Calu3 (cell line): ENCODE measurements around the gene GRIN2D. TPM values are rescaled to one million over a fixed set of nuclear protein-coding genes. Genes with fewer than 3 reads are reported as not detected.

Experiments
- BruUV-seq: library from RNA; stranded (reverse); fragments of 400-500 nt; replicated peaks from 2 replicates; lab custom pipeline; 2021; lab: Mats Ljungman, UMichigan
- CTCF ChIA-PET: fragments of 300-600 bp; sonication (Branson Sonifier 250); formaldehyde crosslinking; loops from one replicate; lab custom pipeline; 2022; ENCODE audit warnings: antibody characterized with exemption; lab: Charles Lee
- DNase-seq: peaks from one replicate; pipeline ENCODE4 v3.0.0; 2022
- H3K27ac Mint-ChIP-seq: one replicate; pipeline ENCODE4 v1.8.0; 2022; ENCODE audit warnings: mixed read lengths; ENCODE audit not compliant: unreplicated experiment
- H3K27me3 Mint-ChIP-seq: one replicate; pipeline ENCODE4 v1.8.0; 2022; ENCODE audit warnings: mixed read lengths; ENCODE audit not compliant: unreplicated experiment
- H3K36me3 Mint-ChIP-seq: one replicate; pipeline ENCODE4 v1.8.0; 2022; ENCODE audit warnings: mild to moderate bottlenecking, moderate library complexity, mixed read lengths; ENCODE audit not compliant: insufficient read depth, unreplicated experiment
- H3K4me1 Mint-ChIP-seq: one replicate; pipeline ENCODE4 v1.8.0; 2022; ENCODE audit warnings: mild to moderate bottlenecking, low read depth, mixed read lengths; ENCODE audit not compliant: unreplicated experiment
- H3K4me3 Mint-ChIP-seq: one replicate; pipeline ENCODE4 v1.8.0; 2022; ENCODE audit warnings: mild to moderate bottlenecking, low read depth, moderate library complexity, mixed read lengths; ENCODE audit not compliant: unreplicated experiment
- H3K9me3 Mint-ChIP-seq: one replicate; pipeline ENCODE4 v1.8.0; 2022; ENCODE audit warnings: low read depth, mixed read lengths; ENCODE audit not compliant: unreplicated experiment
- intact Hi-C: fragments of 100-400 bp; cut with micrococcal nuclease; formaldehyde crosslinking; loops from one replicate; pipeline ENCODE4 v1.10.0; 2022; ENCODE audit not compliant: unreplicated experiment
- total RNA-seq: library from RNA; stranded (reverse); gene quantifications from 2 replicates; pipeline ENCODE4 v1.2.3, GENCODE V29; 2022
- TF ChIP-seq, protein P1 (sequence below): fragments of 200-600 bp; IDR thresholded peaks from one replicate; pipeline ENCODE4 v1.8.0; 2022; ENCODE audit warnings: antibody characterized with exemption; ENCODE audit not compliant: unreplicated experiment

GRIN2D gene
- total RNA-seq, 1 experiment from 2014 or later = not detected

DNA sequence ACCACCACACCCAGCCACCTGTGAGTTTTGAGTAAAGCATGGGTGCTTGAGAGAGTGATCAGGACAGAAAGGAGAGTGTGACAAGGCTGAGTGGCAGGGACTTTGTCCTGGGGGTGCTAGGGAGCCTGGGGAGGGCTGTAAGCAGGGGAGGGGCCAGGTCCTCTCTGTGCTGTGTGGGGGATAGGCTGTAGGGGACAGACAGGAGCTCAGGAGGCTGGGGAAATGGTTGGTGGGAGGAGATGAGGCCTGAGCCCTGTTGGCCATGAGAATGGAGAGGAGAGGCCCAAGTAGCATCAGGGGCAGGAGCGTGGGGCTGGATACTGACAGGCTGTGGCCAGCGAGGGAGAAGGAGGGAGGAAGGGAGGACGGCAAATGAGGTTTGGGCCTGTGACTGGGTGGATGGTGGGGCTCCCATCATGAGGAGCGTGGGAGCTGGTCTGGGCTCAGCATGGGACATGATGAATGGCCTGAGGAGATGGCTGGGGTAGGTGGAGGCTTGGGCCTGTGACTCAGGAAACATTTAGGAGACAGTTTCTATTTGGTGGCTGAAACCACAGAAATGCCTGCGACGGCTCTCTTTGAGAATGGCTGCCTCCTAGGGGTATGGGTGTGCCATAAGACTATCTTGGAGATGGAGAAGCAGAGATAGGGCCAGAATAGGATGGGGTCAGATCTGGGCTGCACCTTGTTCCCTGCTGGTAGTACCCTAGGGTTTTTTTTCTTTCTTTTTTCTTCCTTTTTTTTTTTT is 25.0 kb downstream of the GRIN2D start:
- H3K36me3 Mint-ChIP-seq = no peaks in the 10 kb centered on the region
- intact Hi-C loops = no loop called here
- peaks cover 5% of the 10 kb centered on the region for H3K4me1 Mint-ChIP-seq
- no TSS peak for BruUV-seq
- no peak for DNase-seq
- no peak overlapping the region for H3K4me3 Mint-ChIP-seq
- no peak overlapping the region for H3K27ac Mint-ChIP-seq
- H3K27me3 Mint-ChIP-seq = peaks cover 34% of the 10 kb centered on the region
- TF ChIP-seq, protein P1, sequence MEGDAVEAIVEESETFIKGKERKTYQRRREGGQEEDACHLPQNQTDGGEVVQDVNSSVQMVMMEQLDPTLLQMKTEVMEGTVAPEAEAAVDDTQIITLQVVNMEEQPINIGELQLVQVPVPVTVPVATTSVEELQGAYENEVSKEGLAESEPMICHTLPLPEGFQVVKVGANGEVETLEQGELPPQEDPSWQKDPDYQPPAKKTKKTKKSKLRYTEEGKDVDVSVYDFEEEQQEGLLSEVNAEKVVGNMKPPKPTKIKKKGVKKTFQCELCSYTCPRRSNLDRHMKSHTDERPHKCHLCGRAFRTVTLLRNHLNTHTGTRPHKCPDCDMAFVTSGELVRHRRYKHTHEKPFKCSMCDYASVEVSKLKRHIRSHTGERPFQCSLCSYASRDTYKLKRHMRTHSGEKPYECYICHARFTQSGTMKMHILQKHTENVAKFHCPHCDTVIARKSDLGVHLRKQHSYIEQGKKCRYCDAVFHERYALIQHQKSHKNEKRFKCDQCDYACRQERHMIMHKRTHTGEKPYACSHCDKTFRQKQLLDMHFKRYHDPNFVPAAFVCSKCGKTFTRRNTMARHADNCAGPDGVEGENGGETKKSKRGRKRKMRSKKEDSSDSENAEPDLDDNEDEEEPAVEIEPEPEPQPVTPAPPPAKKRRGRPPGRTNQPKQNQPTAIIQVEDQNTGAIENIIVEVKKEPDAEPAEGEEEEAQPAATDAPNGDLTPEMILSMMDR = no peak
- no peaks in the 10 kb centered on the region for H3K9me3 Mint-ChIP-seq
- CTCF ChIA-PET = no interaction called here

DNA sequence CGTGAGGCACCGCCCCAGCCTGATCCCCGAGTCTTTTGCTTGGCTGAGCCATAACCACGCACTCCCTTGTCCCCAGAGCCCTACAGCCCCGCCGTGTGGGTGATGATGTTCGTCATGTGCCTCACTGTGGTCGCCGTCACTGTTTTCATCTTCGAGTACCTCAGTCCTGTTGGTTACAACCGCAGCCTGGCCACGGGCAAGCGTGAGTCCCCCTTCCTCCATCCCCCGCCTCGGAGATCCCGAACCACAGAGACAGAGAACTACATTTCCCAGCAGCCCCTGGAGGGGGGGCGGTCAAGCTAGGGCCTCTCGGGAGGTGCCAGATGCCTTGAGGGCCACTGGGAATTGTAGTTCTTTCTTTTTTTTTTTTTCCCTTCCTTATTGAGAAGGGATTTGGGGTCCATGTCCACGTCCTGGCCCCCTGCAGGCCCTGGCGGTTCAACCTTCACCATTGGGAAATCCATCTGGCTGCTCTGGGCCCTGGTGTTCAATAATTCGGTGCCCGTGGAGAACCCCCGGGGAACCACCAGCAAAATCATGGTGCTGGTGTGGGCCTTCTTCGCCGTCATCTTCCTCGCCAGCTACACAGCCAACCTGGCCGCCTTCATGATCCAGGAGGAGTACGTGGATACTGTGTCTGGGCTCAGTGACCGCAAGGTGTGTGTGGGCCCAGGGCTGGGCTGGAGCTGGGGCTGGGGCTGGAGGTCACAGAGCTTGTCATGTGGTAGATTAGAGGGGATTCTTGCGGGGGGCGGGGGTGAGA is 25.9 kb downstream of the GRIN2D start:
- no TSS peak for BruUV-seq
- peaks cover 25% of the 10 kb centered on the region for H3K27me3 Mint-ChIP-seq
- no peak for DNase-seq
- CTCF ChIA-PET = no interaction called here
- H3K4me3 Mint-ChIP-seq = no peak overlapping the region
- TF ChIP-seq, protein P1 = no peak
- intact Hi-C loops = no loop called here
- H3K36me3 Mint-ChIP-seq = no peaks in the 10 kb centered on the region
- H3K4me1 Mint-ChIP-seq = peaks cover 9% of the 10 kb centered on the region
- H3K9me3 Mint-ChIP-seq = no peaks in the 10 kb centered on the region
- no peak overlapping the region for H3K27ac Mint-ChIP-seq

DNA sequence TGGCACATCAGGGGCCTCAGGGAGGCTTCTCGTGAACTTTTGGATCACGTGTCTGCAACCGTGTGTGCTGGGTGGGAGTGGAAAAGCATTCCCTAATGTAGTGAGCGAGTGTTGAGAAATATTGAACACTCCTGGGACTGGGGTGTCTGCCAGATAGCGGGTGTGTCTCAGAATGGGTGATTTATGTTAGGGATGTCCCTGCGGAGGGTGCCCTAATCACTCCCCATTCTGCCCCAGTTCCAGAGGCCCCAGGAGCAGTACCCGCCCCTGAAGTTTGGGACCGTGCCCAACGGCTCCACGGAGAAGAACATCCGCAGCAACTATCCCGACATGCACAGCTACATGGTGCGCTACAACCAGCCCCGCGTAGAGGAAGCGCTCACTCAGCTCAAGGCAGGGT is 28.1 kb downstream of the GRIN2D start:
- Mint-ChIP-seq H3K4me3 (no peak overlapping the region), H3K4me1 (peaks cover 19% of the 10 kb centered on the region), H3K27me3 (peaks cover 13% of the 10 kb centered on the region), H3K27ac (no peak overlapping the region), H3K9me3 (no peaks in the 10 kb centered on the region), H3K36me3 (no peaks in the 10 kb centered on the region)
- intact Hi-C loops = no loop called here
- CTCF ChIA-PET = no interaction called here
- TF ChIP-seq, protein P1 = no peak
- DNase-seq = no peak
- BruUV-seq = no TSS peak

DNA sequence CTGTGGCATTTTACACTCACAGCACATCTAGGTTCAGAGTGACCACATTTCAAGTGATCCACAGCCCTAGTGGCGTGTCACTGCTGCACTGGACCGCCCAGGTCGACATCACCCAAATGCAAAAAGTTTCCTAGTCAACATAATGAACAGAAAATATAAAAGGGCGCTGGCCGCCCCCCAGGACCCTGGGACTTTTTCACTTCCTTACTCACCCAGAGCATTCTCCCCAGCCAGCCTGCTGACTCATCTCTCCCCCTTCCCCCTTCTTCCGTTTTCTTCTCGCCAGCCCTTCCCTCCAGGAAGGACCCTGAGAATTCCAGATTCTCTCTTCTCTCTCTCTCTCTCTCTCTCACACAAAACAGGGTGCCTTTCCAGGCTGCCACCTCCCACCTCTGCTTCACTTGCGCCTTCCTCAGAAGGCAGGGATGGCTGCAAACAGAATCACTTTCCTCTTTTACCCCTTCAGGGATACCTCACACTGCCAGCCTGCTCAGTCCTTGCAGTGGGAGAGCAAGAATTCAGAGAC is 31.3 kb downstream of the GRIN2D start:
- H3K27ac Mint-ChIP-seq = peak overlapping the region; percentile 80
- H3K9me3 Mint-ChIP-seq = no peaks in the 10 kb centered on the region
- no TSS peak for BruUV-seq
- peaks cover 19% of the 10 kb centered on the region for H3K4me1 Mint-ChIP-seq
- no peaks in the 10 kb centered on the region for H3K36me3 Mint-ChIP-seq
- no peaks in the 10 kb centered on the region for H3K27me3 Mint-ChIP-seq
- intact Hi-C loops = no loop called here
- peak; percentile 67 for DNase-seq
- TF ChIP-seq, protein P1 = no peak
- CTCF ChIA-PET = interaction anchor here (0.8 kb wide), 1 partner anchor 67 kb away, joined by 3 read pairs; no protein-coding TSS in a partner anchor
- peak overlapping the region; percentile 45 for H3K4me3 Mint-ChIP-seq
